ENCODE results near the gene NANOS1.

DNA sequence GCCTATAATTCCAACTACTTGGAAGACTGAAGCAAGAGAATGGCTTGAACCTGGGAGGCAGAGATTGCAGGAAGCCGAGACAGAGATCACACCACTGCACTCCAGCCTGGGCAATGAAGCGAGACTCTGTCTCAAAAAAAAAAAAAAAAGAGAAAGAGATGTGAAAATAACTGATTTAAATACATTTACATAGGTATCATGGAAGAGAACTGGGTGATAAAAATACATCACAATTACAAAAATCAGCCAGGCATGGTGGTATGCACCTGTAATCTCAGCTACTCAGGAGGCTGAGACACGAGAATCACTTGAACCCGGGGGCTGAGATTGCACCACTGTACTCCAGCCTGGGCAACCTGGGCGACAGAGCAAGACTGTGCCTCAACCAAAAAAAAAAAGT lies 19.8 kb downstream of the NANOS1 start:
- no peak for TF ChIP-seq POLR2AphosphoS5 (IDR thresholded peaks at IDR 0.05; ENCODE audit: low read depth, low read length)
- TF ChIP-seq, protein P1, sequence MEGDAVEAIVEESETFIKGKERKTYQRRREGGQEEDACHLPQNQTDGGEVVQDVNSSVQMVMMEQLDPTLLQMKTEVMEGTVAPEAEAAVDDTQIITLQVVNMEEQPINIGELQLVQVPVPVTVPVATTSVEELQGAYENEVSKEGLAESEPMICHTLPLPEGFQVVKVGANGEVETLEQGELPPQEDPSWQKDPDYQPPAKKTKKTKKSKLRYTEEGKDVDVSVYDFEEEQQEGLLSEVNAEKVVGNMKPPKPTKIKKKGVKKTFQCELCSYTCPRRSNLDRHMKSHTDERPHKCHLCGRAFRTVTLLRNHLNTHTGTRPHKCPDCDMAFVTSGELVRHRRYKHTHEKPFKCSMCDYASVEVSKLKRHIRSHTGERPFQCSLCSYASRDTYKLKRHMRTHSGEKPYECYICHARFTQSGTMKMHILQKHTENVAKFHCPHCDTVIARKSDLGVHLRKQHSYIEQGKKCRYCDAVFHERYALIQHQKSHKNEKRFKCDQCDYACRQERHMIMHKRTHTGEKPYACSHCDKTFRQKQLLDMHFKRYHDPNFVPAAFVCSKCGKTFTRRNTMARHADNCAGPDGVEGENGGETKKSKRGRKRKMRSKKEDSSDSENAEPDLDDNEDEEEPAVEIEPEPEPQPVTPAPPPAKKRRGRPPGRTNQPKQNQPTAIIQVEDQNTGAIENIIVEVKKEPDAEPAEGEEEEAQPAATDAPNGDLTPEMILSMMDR (IDR thresholded peaks at IDR 0.05), result no peak
